Panc1 (cell line): Measurements from ENCODE around the gene ZBTB12. TPM values are rescaled to one million over a fixed set of nuclear protein-coding genes. Genes with fewer than 3 reads are reported as not detected.

ENCODE experiments used
- ATAC-seq: fragments of 200-7000 bp; cut with Tn5 transposase; 2 replicates; pipeline ENCODE4 v1.9.1; 2020; ENCODE audit warnings: mild to moderate bottlenecking, moderate library complexity
- BruUV-seq: library from RNA; stranded (reverse); fragments of 400-500 nt; replicated peaks from 2 replicates; lab custom pipeline; 2021; lab: Mats Ljungman, UMichigan
- CTCF ChIA-PET: fragments of 300-600 bp; sonication (Branson Sonifier 250); formaldehyde crosslinking; loops from one replicate; lab custom pipeline; 2022; ENCODE audit warnings: antibody characterized with exemption; lab: Charles Lee
- POLR2A ChIA-PET: fragments of 300-600 bp; sonication (Branson Sonifier 250); formaldehyde crosslinking; loops from one replicate; lab custom pipeline; 2022; ENCODE audit warnings: antibody characterized with exemption; lab: Charles Lee
- DNase-seq: peaks from one replicate; pipeline ENCODE4 v3.0.0-alpha.2; 2010; ENCODE audit warnings: low read depth, low spot score
- H3K27ac ChIP-seq: 2 replicates; pipeline ENCODE4 v1.5.1; 2011; ENCODE audit warnings: mild to moderate bottlenecking, low read length, inconsistent platforms
- H3K27me3 ChIP-seq: fragments of 200-500 bp; sonication (Bioruptor generic); 2 replicates; pipeline ENCODE4 v1.6.0; 2014; ENCODE audit warnings: low read length, inconsistent platforms; ENCODE audit not compliant: control insufficient read depth, insufficient read depth
- H3K36me3 ChIP-seq: fragments of 200-500 bp; sonication (Bioruptor generic); 2 replicates; pipeline ENCODE4 v1.5.1; 2014; ENCODE audit warnings: inconsistent platforms, mild to moderate bottlenecking, low read length, moderate library complexity; ENCODE audit not compliant: control insufficient read depth, insufficient read depth
- H3K4me1 ChIP-seq: 2 replicates; pipeline ENCODE4 v1.5.1; 2011; ENCODE audit warnings: inconsistent platforms, mild to moderate bottlenecking, low read length, moderate library complexity; ENCODE audit not compliant: control insufficient read depth, insufficient read depth
- H3K4me3 ChIP-seq, 2 experiments: 2 replicates each; pipeline ENCODE4 v1.5.1; 2011 to 2012; ENCODE audit warnings: low read depth in 2 of 2, low read length in 2 of 2, mild to moderate bottlenecking in 2 of 2, inconsistent platforms in 1 of 2, moderate library complexity in 1 of 2
- H3K9me3 ChIP-seq: fragments of 200-500 bp; sonication (Bioruptor generic); 2 replicates; pipeline ENCODE4 v1.5.1; 2014; ENCODE audit warnings: low read depth, mild to moderate bottlenecking, inconsistent platforms, low read length, moderate library complexity; ENCODE audit not compliant: control insufficient read depth, insufficient read depth
- CTCF ChIP-seq: fragments of 450-650 bp; IDR thresholded peaks from 2 replicates; pipeline ENCODE4 v1.5.1; 2017; ENCODE audit warnings: mild to moderate bottlenecking
- POLR2AphosphoS5 ChIP-seq: IDR thresholded peaks from 2 replicates; pipeline ENCODE4 v1.6.1; 2012; ENCODE audit warnings: mild to moderate bottlenecking, low read depth, low read length, moderate library complexity
- REST ChIP-seq, 2 experiments: IDR thresholded peaks; 2 replicates each; pipeline ENCODE4 v1.6.1; 2011 to 2012; ENCODE audit warnings: low read depth in 2 of 2, control low read depth in 1 of 2, low read length in 1 of 2, mild to moderate bottlenecking in 1 of 2, moderate library complexity in 1 of 2; ENCODE audit not compliant: insufficient read depth in 1 of 2
- SIN3A ChIP-seq: IDR thresholded peaks from 2 replicates; pipeline ENCODE4 v1.6.1; 2012; ENCODE audit warnings: low read depth, mild to moderate bottlenecking, low read length, moderate library complexity, borderline replicate concordance; ENCODE audit not compliant: insufficient read depth
- TCF7L2 ChIP-seq: IDR thresholded peaks from 2 replicates; pipeline ENCODE4 v1.6.1; 2011; ENCODE audit warnings: mild to moderate bottlenecking, low read depth, low read length, inconsistent platforms
- in situ Hi-C: cut with HindIII; loops from 2 replicates; pipeline ENCODE4 v1.10.0; 2016; ENCODE audit warnings: low sequenced_read_pairs, low pct_unique_long_range_greater_than_20kb
- intact Hi-C: fragments of 100-400 bp; cut with micrococcal nuclease; formaldehyde crosslinking; loops from one replicate; pipeline ENCODE4 v1.10.0; 2022; ENCODE audit not compliant: unreplicated experiment
- total RNA-seq: library from RNA; stranded (reverse); gene quantifications from one replicate; pipeline ENCODE4 v1.2.1, GENCODE V29; 2021; ENCODE audit not compliant: unreplicated experiment

The ZBTB12 gene
- total RNA-seq, 1 experiment from 2014 or later, result 9.4 TPM

- ATAC-seq (peak; percentile 68), DNase-seq (no peak)
- peak within 1 kb of the TSS; percentile 37; the same call in 1 of the 2 replicates for H3K27ac ChIP-seq
- ChIA-PET CTCF (no interaction called here), POLR2A (no interaction called here)
- no TSS peak for BruUV-seq
- intact Hi-C loops (no loop called here), in situ Hi-C loops (no loop called here)
- H3K27me3 ChIP-seq, result no peaks in the 10 kb centered on the region
- no peaks in the 10 kb centered on the region for H3K9me3 ChIP-seq
- peaks cover 9% of the 10 kb centered on the region for H3K4me1 ChIP-seq
- no peaks in the 10 kb centered on the region for H3K36me3 ChIP-seq
- H3K4me3 ChIP-seq, result peak within 1 kb of the TSS in 1 of 2 experiments; percentile 24; a peak in 1 of 4 replicates
- TF ChIP-seq POLR2AphosphoS5 (no peak), CTCF (no peak), REST (IDR thresholded peaks at IDR 0.05; ENCODE audit: insufficient read depth in 1 of 2, low read depth in 2 of 2, low read length in 1 of 2) (no peak), SIN3A (no peak), TCF7L2 (no peak)
These were observed 43.9 kb upstream of the ZBTB12 start, which contains the start of gene CFB for GRCh38 chr6:31945507-31946369. Gene CFB (plus strand): TSS chr6:31946095. CDS start chr6:31946222, 127 bp downstream.

GRCh38 chr6:31945154-31945506 is 43.2 kb upstream of the ZBTB12 start:
- POLR2A ChIA-PET, result no interaction called here
- no peak overlapping the region; a peak in 1 of 4 replicates for H3K4me3 ChIP-seq
- peaks cover 15% of the 10 kb centered on the region for H3K4me1 ChIP-seq
- DNase-seq, result no peak
- H3K27me3 ChIP-seq, result no peaks in the 10 kb centered on the region
- H3K36me3 ChIP-seq, result no peaks in the 10 kb centered on the region
- BruUV-seq, result no TSS peak
- H3K9me3 ChIP-seq, result no peaks in the 10 kb centered on the region
- TF ChIP-seq SIN3A (no peak), CTCF (no peak), TCF7L2 (no peak), REST (IDR thresholded peaks at IDR 0.05; ENCODE audit: insufficient read depth in 1 of 2, low read depth in 2 of 2, low read length in 1 of 2) (no peak), POLR2AphosphoS5 (no peak)
- in situ Hi-C loops, result no loop called here
- CTCF ChIA-PET, result no interaction called here
- H3K27ac ChIP-seq, result no peak overlapping the region
- ATAC-seq, result peak; percentile 13; the same call in 1 of the 2 replicates
- intact Hi-C loops, result no loop called here
